Esophagus squamous epithelium (tissue), 5 donors: ENCODE measurements around the gene YEATS2. TPM values are rescaled to one million over a fixed set of nuclear protein-coding genes. Genes with fewer than 3 reads are reported as not detected.

Experiments used
- DNase-seq: peaks from one replicate; lab custom pipeline; 2025; lab: John Stamatoyannopoulos, UW
- H3K27ac ChIP-seq, 4 donors: fragments of 200-600 bp; sonication (generic); one replicate each; pipeline ENCODE4 v1.5.1; 2016 to 2019; ENCODE audit warnings: mild to moderate bottlenecking in 1 of 4
- H3K27me3 ChIP-seq, 4 donors: fragments of 200-600 bp; sonication (generic); 1 replicate in 3 of 4; 2 replicates in 1 of 4; pipeline versions ENCODE4 v1.5.1 to v1.6.0; 2017 to 2021; ENCODE audit warnings: antibody characterized with exemption in 1 of 4
- H3K36me3 ChIP-seq, 3 donors: fragments of 200-600 bp; sonication (generic); one replicate each; pipeline ENCODE4 v1.5.1; 2016 to 2019
- H3K4me1 ChIP-seq, 3 donors: fragments of 200-600 bp; sonication (generic); one replicate each; pipeline ENCODE4 v1.5.1; 2017 to 2019
- H3K4me3 ChIP-seq, 4 donors: fragments of 200-600 bp; sonication (generic); 1 replicate in 3 of 4; 2 replicates in 1 of 4; pipeline ENCODE4 v1.5.1; 2016 to 2019; ENCODE audit warnings: mild to moderate bottlenecking in 2 of 4, moderate library complexity in 1 of 4
- H3K9me3 ChIP-seq, 3 donors: fragments of 200-600 bp; sonication (generic); one replicate each; pipeline ENCODE4 v1.5.1; 2016 to 2019
- CTCF ChIP-seq, 6 experiments: fragments of 450-650 bp in 4 of 6; fragments of 200-600 bp in 2 of 6; sonication (generic) in 2 of 6; IDR thresholded peaks; one replicate each; pipeline ENCODE4 v1.5.1; 2016 to 2019; ENCODE audit warnings: antibody characterized with exemption in 6 of 6, mild to moderate bottlenecking in 4 of 6, moderate library complexity in 4 of 6
- POLR2A ChIP-seq, 4 donors: fragments of 450-650 bp; IDR thresholded peaks; one replicate each; pipeline ENCODE4 v1.6.1; 2017; ENCODE audit warnings: antibody characterized with exemption in 4 of 4, mild to moderate bottlenecking in 4 of 4, moderate library complexity in 3 of 4
- WGBS, 2 donors: methylation state at CpG; one replicate each; pipeline ENCODE4 v1.1.5; 2018; 5-methylcytosine and 5-hydroxymethylcytosine counted together
- intact Hi-C: fragments of 100-400 bp; cut with DNase I; formaldehyde crosslinking; loops from one replicate; pipeline ENCODE4 v1.15.0; 2022
- total RNA-seq, 4 donors: library from RNA; depleted of rRNA; stranded (reverse); fragments of >200 nt; gene quantifications; one replicate each; pipeline ENCODE4 v1.1.0, GENCODE V29; 2016
- donor health status: DM: yes; HTN: yes; CAD: no.

Gene YEATS2
- total RNA-seq, 4 donors from 2014 or later, result 10.1 to 23.7 (median 15.5) TPM

DNA sequence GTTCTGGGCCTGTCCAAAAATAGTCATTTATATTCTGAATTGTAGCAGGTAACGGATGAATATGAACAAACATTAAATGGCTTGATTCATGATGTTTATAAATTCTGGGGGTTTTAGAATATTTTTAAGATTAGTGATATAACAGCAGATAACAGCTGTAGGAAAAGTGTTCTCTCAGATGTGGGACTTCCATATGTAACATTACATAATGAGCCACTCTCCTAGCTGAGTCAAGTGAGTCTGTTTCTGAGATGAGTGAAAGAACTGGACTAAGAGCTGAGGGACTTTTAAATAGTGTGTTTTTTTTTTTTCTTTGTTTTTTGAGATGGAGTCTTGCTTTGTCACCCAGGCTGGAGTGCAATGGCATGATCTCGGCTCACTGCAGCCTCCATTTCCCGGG, 13.9 kb downstream of the YEATS2 start:
- Histone ChIP-seq H3K27ac (no peak overlapping the region), H3K27me3 (no peaks in the 10 kb centered on the region), H3K9me3 (no peaks in the 10 kb centered on the region), H3K36me3 (peaks cover 0 to 15% (median 0%) of the 10 kb centered on the region in 3 donors), H3K4me3 (no peak overlapping the region), H3K4me1 (no peaks in the 10 kb centered on the region)
- no peak for TF ChIP-seq POLR2A (IDR thresholded peaks at IDR 0.05)
- TF ChIP-seq CTCF (IDR thresholded peaks at IDR 0.05), result no peak
- intact Hi-C loops, result no loop called here
- 94 to 96% methylated on average over 3 of the region's 3 CpGs for WGBS, 2 donors
- no peak for DNase-seq

DNA sequence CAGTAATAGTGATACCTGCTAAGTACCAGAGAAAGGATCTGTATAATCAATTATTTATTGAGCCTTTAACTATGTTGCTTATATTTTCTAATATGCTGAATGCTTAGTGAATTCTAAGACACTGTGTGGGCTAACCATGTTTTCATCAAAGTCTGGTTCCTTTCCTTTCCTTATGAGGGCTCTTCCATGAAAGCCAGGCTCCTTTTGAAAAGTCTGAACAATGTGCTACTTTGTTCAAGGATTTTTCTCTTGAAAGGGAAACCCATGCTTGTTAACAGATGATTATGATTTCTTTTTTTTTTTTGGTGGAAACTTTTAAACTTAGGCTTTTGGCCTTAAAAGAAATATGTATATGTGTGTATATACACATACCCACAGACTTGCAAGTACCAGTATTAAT, 17.0 kb downstream of the YEATS2 start:
- H3K36me3 ChIP-seq, result peaks cover 0 to 46% (median 7%) of the 10 kb centered on the region in 3 donors
- H3K4me3 ChIP-seq, result no peak overlapping the region
- H3K27me3 ChIP-seq, result no peaks in the 10 kb centered on the region
- no peaks in the 10 kb centered on the region for H3K4me1 ChIP-seq
- H3K9me3 ChIP-seq, result no peaks in the 10 kb centered on the region
- DNase-seq, result no peak
- TF ChIP-seq POLR2A (IDR thresholded peaks at IDR 0.05), result no peak
- no peak for TF ChIP-seq CTCF (IDR thresholded peaks at IDR 0.05)
- intact Hi-C loops, result no loop called here
- no peak overlapping the region for H3K27ac ChIP-seq

- no peaks in the 10 kb centered on the region for H3K9me3 ChIP-seq
- H3K36me3 ChIP-seq, result peaks cover 0 to 80% (median 11%) of the 10 kb centered on the region in 3 donors
- H3K4me3 ChIP-seq, result no peak overlapping the region
- TF ChIP-seq CTCF (IDR thresholded peaks at IDR 0.05) (no peak), POLR2A (IDR thresholded peaks at IDR 0.05) (no peak)
- H3K27me3 ChIP-seq, result no peaks in the 10 kb centered on the region
- no peaks in the 10 kb centered on the region for H3K4me1 ChIP-seq
- 83 to 90% methylated on average over 3 of the region's 3 CpGs for WGBS, 2 donors
- intact Hi-C loops, result no loop called here
- no peak overlapping the region for H3K27ac ChIP-seq
- no peak for DNase-seq
Measured at GRCh38 chr3:183718012-183718411, 20.4 kb downstream of the YEATS2 start.

GRCh38 chr3:183725387-183725786, 27.8 kb downstream of the YEATS2 start:
- DNase-seq, result no peak
- intact Hi-C loops, result no loop called here
- Histone ChIP-seq H3K36me3 (peaks cover 0 to 100% (median 33%) of the 10 kb centered on the region in 3 donors), H3K27ac (no peak overlapping the region), H3K27me3 (no peaks in the 10 kb centered on the region), H3K4me1 (no peaks in the 10 kb centered on the region), H3K4me3 (no peak overlapping the region), H3K9me3 (no peaks in the 10 kb centered on the region)
- WGBS, 2 donors, result 83 to 94% methylated on average over 6 of the region's 6 CpGs
- TF ChIP-seq CTCF (IDR thresholded peaks at IDR 0.05), result no peak
- no peak for TF ChIP-seq POLR2A (IDR thresholded peaks at IDR 0.05)

GRCh38 chr3:183728204-183728603, 30.6 kb downstream of the YEATS2 start:
- H3K9me3 ChIP-seq, result no peaks in the 10 kb centered on the region
- H3K27me3 ChIP-seq, result no peaks in the 10 kb centered on the region
- TF ChIP-seq POLR2A (IDR thresholded peaks at IDR 0.05) (no peak), CTCF (IDR thresholded peaks at IDR 0.05) (no peak)
- peaks cover 0 to 100% (median 29%) of the 10 kb centered on the region in 3 donors for H3K36me3 ChIP-seq
- H3K27ac ChIP-seq, result no peak overlapping the region
- intact Hi-C loops, result no loop called here
- DNase-seq, result no peak
- 100% methylated on average over 1 of the region's 1 CpG for WGBS, 2 donors
- no peak overlapping the region for H3K4me3 ChIP-seq
- H3K4me1 ChIP-seq, result no peaks in the 10 kb centered on the region
